GM12864 (cell line): Measurements from ENCODE around the gene PDZRN3.

Experiments
- DNase-seq: peaks from one replicate; pipeline ENCODE4 v3.0.0-alpha.2; 2011; ENCODE audit warnings: low read depth
- H3K4me3 ChIP-seq: 2 replicates; pipeline ENCODE4 v1.5.1; 2011; ENCODE audit warnings: mild to moderate bottlenecking, low read depth, low read length, control low read depth
- TF ChIP-seq, protein P1 (sequence below): IDR thresholded peaks from 2 replicates; pipeline ENCODE4 v1.5.1; 2011; ENCODE audit warnings: low read depth, mild to moderate bottlenecking, moderate library complexity, low read length, control low read depth, inconsistent platforms; ENCODE audit errors: missing control alignments

The PDZRN3 gene

DNA sequence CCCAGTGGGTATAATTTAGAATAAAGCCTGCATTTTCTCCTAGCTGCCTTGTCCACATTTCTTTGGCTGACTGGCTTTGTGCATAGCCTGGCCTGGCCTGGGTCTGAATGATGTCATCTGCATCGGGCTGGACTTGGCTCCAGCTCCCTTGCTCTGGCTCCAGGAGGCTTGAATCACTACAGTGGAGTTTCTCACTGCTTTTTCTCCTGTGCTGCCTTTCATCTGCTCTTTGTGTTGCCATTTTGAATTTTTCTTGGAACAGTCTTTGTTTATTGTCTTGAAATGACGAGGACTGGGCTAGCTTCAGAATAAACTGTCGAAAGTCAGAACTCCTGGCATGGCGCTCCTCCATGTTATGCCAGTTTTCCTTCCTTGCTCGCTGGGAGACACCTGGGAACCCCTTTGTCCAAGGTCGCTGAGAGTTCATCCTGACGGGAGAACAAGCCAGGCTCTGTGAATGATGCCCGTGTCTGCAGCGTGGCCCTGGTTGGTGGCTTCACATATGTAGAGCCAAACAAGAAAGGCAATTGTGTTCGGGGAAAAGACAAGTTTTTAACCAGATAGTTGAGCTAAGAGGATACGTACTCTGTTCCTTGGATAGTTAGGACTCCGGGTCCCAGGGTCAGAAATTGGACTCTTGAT is 258.9 kb downstream of the PDZRN3 start:
- H3K4me3 ChIP-seq = no peak overlapping the region
- TF ChIP-seq, protein P1, sequence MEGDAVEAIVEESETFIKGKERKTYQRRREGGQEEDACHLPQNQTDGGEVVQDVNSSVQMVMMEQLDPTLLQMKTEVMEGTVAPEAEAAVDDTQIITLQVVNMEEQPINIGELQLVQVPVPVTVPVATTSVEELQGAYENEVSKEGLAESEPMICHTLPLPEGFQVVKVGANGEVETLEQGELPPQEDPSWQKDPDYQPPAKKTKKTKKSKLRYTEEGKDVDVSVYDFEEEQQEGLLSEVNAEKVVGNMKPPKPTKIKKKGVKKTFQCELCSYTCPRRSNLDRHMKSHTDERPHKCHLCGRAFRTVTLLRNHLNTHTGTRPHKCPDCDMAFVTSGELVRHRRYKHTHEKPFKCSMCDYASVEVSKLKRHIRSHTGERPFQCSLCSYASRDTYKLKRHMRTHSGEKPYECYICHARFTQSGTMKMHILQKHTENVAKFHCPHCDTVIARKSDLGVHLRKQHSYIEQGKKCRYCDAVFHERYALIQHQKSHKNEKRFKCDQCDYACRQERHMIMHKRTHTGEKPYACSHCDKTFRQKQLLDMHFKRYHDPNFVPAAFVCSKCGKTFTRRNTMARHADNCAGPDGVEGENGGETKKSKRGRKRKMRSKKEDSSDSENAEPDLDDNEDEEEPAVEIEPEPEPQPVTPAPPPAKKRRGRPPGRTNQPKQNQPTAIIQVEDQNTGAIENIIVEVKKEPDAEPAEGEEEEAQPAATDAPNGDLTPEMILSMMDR = no peak
- DNase-seq = no peak

DNA sequence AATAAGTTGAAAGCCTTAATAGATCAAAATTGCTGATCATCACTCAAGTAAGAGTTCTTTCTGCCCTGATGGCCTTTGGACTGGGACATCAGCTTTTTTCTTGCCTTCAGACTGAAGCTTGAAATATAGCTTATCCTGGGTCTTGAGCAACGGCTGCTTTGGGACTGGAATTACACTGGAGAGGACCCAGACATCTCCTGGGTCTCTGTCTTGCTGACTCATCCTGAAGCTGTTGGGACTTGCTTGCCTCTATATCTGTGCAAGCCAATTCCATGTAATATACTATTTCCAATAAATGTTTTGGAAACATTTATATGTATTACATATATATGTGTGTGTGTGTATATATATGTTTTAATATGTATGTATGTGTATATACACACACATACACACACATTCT is 260.2 kb downstream of the PDZRN3 start:
- DNase-seq = no peak
- TF ChIP-seq, protein P1 = no peak
- no peak overlapping the region for H3K4me3 ChIP-seq

DNA sequence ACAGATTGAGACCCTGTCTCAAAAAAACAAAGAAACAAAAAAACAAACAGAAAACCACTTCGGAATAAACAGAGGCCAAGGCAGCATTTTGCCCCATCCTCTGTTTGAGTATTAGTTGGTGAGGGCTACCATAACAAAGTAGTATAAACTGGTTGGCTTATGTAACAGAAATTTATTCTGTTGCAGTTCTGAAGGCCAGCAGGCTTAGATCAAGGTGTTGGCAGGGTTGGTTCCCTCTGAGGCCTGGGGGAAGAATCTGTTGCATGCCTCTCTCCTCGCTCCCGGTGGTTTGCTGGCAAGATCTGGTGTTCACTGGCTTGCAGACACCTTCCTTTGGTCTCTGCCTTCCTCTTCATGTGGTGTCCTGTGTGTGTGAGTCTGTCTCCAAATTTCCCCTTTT is 261.6 kb downstream of the PDZRN3 start:
- TF ChIP-seq, protein P1 = no peak
- no peak for DNase-seq
- no peak overlapping the region for H3K4me3 ChIP-seq

DNA sequence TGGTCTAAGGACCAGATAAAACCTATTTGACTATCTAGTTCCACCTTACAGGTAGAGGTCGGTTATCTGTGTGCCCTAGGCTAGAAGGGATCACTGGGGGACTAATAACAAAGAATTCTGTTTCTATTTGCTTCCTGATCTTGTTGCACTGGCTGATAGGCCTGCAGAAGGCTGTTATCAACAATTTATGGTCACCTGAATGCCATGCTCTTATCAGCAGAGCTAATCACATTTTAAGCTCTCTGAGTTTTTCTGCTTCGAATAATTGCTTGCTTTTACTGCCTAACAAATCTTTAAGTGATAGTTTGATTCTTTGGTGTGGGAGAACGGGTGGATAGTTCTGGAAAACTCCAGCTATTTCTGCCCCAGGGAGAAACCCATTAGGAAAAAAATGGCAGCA is 263.1 kb downstream of the PDZRN3 start:
- H3K4me3 ChIP-seq = no peak overlapping the region
- TF ChIP-seq, protein P1 = no peak
- DNase-seq = no peak

DNA sequence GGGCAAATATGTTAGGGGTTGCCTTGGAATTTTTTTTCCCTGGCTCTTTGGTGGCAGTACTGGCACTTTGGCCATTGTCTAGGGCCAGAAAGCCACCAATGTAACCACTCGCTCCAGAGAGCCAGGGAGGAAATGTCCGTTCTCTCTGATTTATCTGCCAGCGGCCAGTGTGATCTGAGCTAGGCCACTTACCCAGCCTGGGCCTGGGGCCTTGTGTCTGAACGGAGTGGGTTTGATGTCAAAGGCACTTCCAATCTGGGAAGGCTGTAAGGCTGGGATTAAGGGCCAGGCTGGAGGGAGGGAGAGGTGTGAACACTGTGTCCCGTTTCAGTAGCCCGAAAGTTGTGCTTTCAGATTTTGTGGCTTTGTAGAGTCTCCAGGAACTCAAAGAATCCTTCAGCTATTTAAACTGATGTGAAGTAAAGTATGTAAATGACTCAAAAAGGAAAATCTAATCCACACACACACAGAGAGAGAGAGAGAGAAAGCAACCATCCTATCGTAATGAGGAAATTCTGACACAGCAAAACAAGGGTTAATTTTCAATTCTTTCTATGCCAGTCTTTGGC is 271.0 kb downstream of the PDZRN3 start:
- TF ChIP-seq, protein P1 = no peak
- no peak overlapping the region for H3K4me3 ChIP-seq
- no peak for DNase-seq

DNA sequence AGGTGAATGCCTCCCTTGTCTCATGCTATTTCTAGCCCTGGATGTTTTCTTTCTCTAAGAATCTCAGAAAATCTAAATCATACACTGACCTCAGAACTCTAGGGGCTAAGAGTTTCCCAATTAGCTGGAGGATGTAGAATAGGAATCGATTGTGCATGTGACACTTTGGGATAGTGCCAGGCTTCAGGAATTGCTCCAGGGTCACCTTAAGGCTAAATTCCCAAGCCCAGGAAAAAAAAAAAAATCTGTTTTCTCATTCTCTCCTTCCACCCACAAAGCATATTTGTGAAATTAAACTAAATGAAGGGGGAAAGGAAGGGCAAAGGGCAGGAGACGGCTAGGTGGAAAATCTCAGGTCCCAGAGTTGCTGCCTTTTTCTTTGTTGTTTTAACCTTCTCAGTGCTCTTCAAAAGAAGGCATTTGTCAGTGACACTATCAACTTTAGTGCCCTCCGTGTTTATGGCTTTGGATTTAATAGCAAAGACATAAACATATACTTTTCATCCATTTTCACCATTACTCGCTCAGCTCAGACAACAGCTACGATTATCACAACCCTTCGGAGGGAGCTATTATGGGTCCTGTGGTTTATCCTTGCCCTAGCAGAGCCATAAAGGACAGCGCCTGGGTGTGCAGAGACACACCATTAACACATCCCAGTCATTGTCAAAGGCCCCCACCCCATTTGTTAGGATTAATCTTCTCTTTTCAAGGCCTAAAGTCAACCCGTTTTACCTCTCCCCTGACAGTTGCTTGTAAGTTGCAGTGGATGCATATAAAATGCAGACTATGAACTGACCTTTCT is 271.7 kb downstream of the PDZRN3 start:
- DNase-seq = no peak
- H3K4me3 ChIP-seq = no peak overlapping the region
- TF ChIP-seq, protein P1 = no peak
